ENCODE results near the gene ADM5.

GRCh38 chr19:49718991-49719390 lies 29.6 kb downstream of the ADM5 start:
- no peak for TF ChIP-seq POLR2AphosphoS5 (IDR thresholded peaks at IDR 0.05; ENCODE audit: borderline replicate concordance, low read depth, low read length)
- TF ChIP-seq EZH2 (IDR thresholded peaks at IDR 0.05): no peak
- TF ChIP-seq FOXP2 (optimal IDR thresholded peaks at IDR 0.05; ENCODE audit: control extremely low read depth, extremely low read length, insufficient read depth): no peak

Measured in SK-N-MC (cell line).